OCI-LY3 (cell line): ENCODE results near the gene LRPAP1.

ENCODE experiments used
- H2AFZ ChIP-seq: fragments of 200-600, 300-600 bp; shearing (Covaris generic); 2 replicates; pipeline ENCODE4 v1.6.0; 2014; ENCODE audit warnings: antibody characterized with exemption, low read depth, low read length
- H3K27ac ChIP-seq: fragments of 200-600, 300-600 bp; sonication (generic); 2 replicates; pipeline ENCODE4 v1.5.1; 2014; ENCODE audit warnings: mild to moderate bottlenecking, low read length, moderate library complexity, mixed read lengths
- H3K27me3 ChIP-seq: fragments of 200-600, 300-600 bp; sonication (generic); 2 replicates; pipeline ENCODE4 v1.6.1; 2014; ENCODE audit warnings: low read depth, low read length, mixed read lengths
- H3K36me3 ChIP-seq: fragments of 200-600, 300-600 bp; sonication (generic); replicated peaks from 2 replicates; pipeline ENCODE3; 2014; ENCODE audit warnings: low read depth, low read length, mixed read lengths
- H3K4me1 ChIP-seq: fragments of 300-600, 200-600 bp; sonication (generic); 2 replicates; pipeline ENCODE4 v1.6.1; 2014; ENCODE audit warnings: low read length, mixed read lengths
- H3K4me2 ChIP-seq: fragments of 200-600, 300-600 bp; sonication (generic); 2 replicates; pipeline ENCODE4 v1.6.1; 2014; ENCODE audit warnings: low read length, mixed read lengths
- H3K4me3 ChIP-seq: fragments of 300-600, 200-600 bp; sonication (generic); 2 replicates; pipeline ENCODE4 v1.5.1; 2014; ENCODE audit warnings: antibody characterized with exemption, mild to moderate bottlenecking, low read length, moderate library complexity
- H3K79me2 ChIP-seq: fragments of 300-600, 200-600 bp; shearing (Covaris generic); 2 replicates; pipeline ENCODE4 v1.6.1; 2014; ENCODE audit warnings: mild to moderate bottlenecking, low read length, mixed read lengths
- H3K9ac ChIP-seq: fragments of 300-600, 200-600 bp; shearing (Covaris generic); 2 replicates; pipeline ENCODE4 v1.6.0; 2014; ENCODE audit warnings: mild to moderate bottlenecking, low read length, moderate library complexity
- H3K9me3 ChIP-seq: fragments of 200-600, 300-600 bp; shearing (Covaris generic); 2 replicates; pipeline ENCODE4 v1.6.1; 2014; ENCODE audit warnings: low read length, mixed read lengths; ENCODE audit not compliant: insufficient read depth
- H4K20me1 ChIP-seq: fragments of 200-600, 300-600 bp; sonication (generic); 2 replicates; pipeline ENCODE4 v1.6.1; 2016; ENCODE audit warnings: low read length, mixed read lengths; ENCODE audit not compliant: insufficient read depth
- CTCF ChIP-seq: fragments of 200-600, 300-600 bp; sonication (generic); IDR thresholded peaks from 2 replicates; pipeline ENCODE4 v1.5.1; 2014; ENCODE audit warnings: antibody characterized with exemption, low read length, low read depth
- EZH2phosphoT487 ChIP-seq: fragments of 200-600 bp; shearing (Covaris generic); IDR thresholded peaks from 2 replicates; pipeline ENCODE4 v1.6.1; 2018; ENCODE audit warnings: antibody characterized with exemption, mixed run types, low read depth

The LRPAP1 gene

GRCh38 chr4:3523146-3523627, 9.0 kb downstream of the LRPAP1 start:
- H3K4me1 ChIP-seq: no peaks in the 10 kb centered on the region
- H3K4me3 ChIP-seq: no peak overlapping the region
- peaks cover 26% of the 10 kb centered on the region for H4K20me1 ChIP-seq
- TF ChIP-seq CTCF: no peak
- TF ChIP-seq EZH2phosphoT487: no peak
- no peaks in the 10 kb centered on the region for H3K27me3 ChIP-seq
- no peak overlapping the region for H3K4me2 ChIP-seq
- no peak overlapping the region for H2AFZ ChIP-seq
- peaks cover 18% of the 10 kb centered on the region; the same call in 1 of the 2 replicates for H3K79me2 ChIP-seq
- H3K9ac ChIP-seq: no peak overlapping the region
- peaks cover 28% of the 10 kb centered on the region for H3K36me3 ChIP-seq
- H3K27ac ChIP-seq: no peak overlapping the region
- H3K9me3 ChIP-seq: no peaks in the 10 kb centered on the region

GRCh38 chr4:3522651-3523050, 9.6 kb downstream of the LRPAP1 start:
- Histone ChIP-seq H3K9ac (no peak overlapping the region), H3K4me2 (no peak overlapping the region), H4K20me1 (peaks cover 21% of the 10 kb centered on the region), H3K27me3 (no peaks in the 10 kb centered on the region), H3K79me2 (peaks cover 12% of the 10 kb centered on the region; the same call in 1 of the 2 replicates), H3K27ac (no peak overlapping the region), H3K4me3 (no peak overlapping the region), H3K36me3 (peaks cover 32% of the 10 kb centered on the region), H3K4me1 (no peaks in the 10 kb centered on the region), H2AFZ (no peak overlapping the region), H3K9me3 (no peaks in the 10 kb centered on the region)
- TF ChIP-seq CTCF (no peak), EZH2phosphoT487 (no peak)

- Histone ChIP-seq H3K9me3 (no peaks in the 10 kb centered on the region), H3K4me1 (no peaks in the 10 kb centered on the region), H3K9ac (no peak overlapping the region), H3K4me3 (no peak overlapping the region), H3K4me2 (no peak overlapping the region), H4K20me1 (peaks cover 17% of the 10 kb centered on the region), H3K27me3 (no peaks in the 10 kb centered on the region), H3K27ac (no peak overlapping the region), H2AFZ (no peak overlapping the region), H3K36me3 (peaks cover 32% of the 10 kb centered on the region), H3K79me2 (peaks cover 9% of the 10 kb centered on the region; the same call in 1 of the 2 replicates)
- no peak for TF ChIP-seq CTCF
- TF ChIP-seq EZH2phosphoT487: no peak
Measured at GRCh38 chr4:3522326-3522640, 9.9 kb downstream of the LRPAP1 start.

GRCh38 chr4:3521621-3522325, 10.4 kb downstream of the LRPAP1 start:
- Histone ChIP-seq H3K4me3 (no peak overlapping the region), H3K79me2 (peaks cover 4% of the 10 kb centered on the region; the same call in 1 of the 2 replicates), H3K36me3 (peaks cover 35% of the 10 kb centered on the region), H3K27me3 (no peaks in the 10 kb centered on the region), H4K20me1 (peaks cover 12% of the 10 kb centered on the region), H3K9me3 (no peaks in the 10 kb centered on the region), H3K27ac (no peak overlapping the region), H3K4me1 (no peaks in the 10 kb centered on the region), H2AFZ (no peak overlapping the region), H3K9ac (no peak overlapping the region), H3K4me2 (no peak overlapping the region)
- TF ChIP-seq EZH2phosphoT487 (no peak), CTCF (no peak)
